IMR-90 (cell line): ENCODE measurements around the gene LAG3. TPM values are rescaled to one million over a fixed set of nuclear protein-coding genes. Genes with fewer than 3 reads are reported as not detected.

Source experiments
- ATAC-seq: fragments of 200-7000 bp; cut with Tn5 transposase; 2 replicates; pipeline ENCODE4 v1.9.1; 2020; ENCODE audit warnings: low read depth, mild to moderate bottlenecking, moderate library complexity
- BruUV-seq: library from RNA; stranded (reverse); fragments of 400-500 nt; replicated peaks from 2 replicates; lab custom pipeline; 2021; lab: Mats Ljungman, UMichigan
- CTCF ChIA-PET: fragments of 300-600 bp; formaldehyde crosslinking; extraction: SDS; loops from one replicate; lab custom pipeline; 2021; ENCODE audit warnings: antibody characterized with exemption; lab: Yijun Ruan, JAX
- POLR2A ChIA-PET: fragments of 300-600 bp; sonication (Branson Sonifier 250); formaldehyde crosslinking; loops from one replicate; lab custom pipeline; 2022; ENCODE audit warnings: antibody characterized with exemption; ENCODE audit not compliant: unreplicated experiment; lab: Charles Lee
- DNase-seq: peaks from one replicate; pipeline ENCODE4 v3.0.0; 2013
- H2AFZ ChIP-seq: replicated peaks from 2 replicates; pipeline ENCODE3; 2013; ENCODE audit warnings: low read length, mild to moderate bottlenecking; ENCODE audit not compliant: poor library complexity
- H2AK5ac ChIP-seq: 2 replicates; pipeline ENCODE4 v1.6.1; 2013; ENCODE audit warnings: low read depth, low read length, inconsistent platforms
- H2AK9ac ChIP-seq: replicated peaks from 2 replicates; pipeline ENCODE3; 2013; ENCODE audit warnings: mild to moderate bottlenecking, low read depth, low read length, moderate library complexity; ENCODE audit not compliant: poor library complexity
- H2BK120ac ChIP-seq: 2 replicates; pipeline ENCODE4 v1.6.1; 2013; ENCODE audit warnings: low read depth, low read length, inconsistent platforms
- H2BK15ac ChIP-seq: 3 replicates; pipeline ENCODE4 v1.6.1; 2013; ENCODE audit warnings: low read depth, low read length, inconsistent platforms
- H2BK20ac ChIP-seq: 2 replicates; pipeline ENCODE4 v1.6.1; 2013; ENCODE audit warnings: low read depth, mild to moderate bottlenecking, inconsistent platforms, low read length, moderate library complexity
- H2BK5ac ChIP-seq: 2 replicates; pipeline ENCODE4 v1.6.1; 2013; ENCODE audit warnings: mild to moderate bottlenecking, low read depth, low read length, inconsistent platforms; ENCODE audit not compliant: poor library complexity, severe bottlenecking
- H3K14ac ChIP-seq: replicated peaks from 2 replicates; pipeline ENCODE4 v1.6.1; 2013; ENCODE audit warnings: low read depth, low read length, inconsistent platforms
- H3K18ac ChIP-seq: 2 replicates; pipeline ENCODE4 v1.6.1; 2013; ENCODE audit warnings: low read depth, low read length, control low read depth
- H3K23ac ChIP-seq: 2 replicates; pipeline ENCODE4 v1.6.1; 2013; ENCODE audit warnings: low read depth, low read length, inconsistent platforms
- H3K27ac ChIP-seq: 2 replicates; pipeline ENCODE4 v1.5.1; 2013; ENCODE audit warnings: mild to moderate bottlenecking, control low read depth, low read length; ENCODE audit not compliant: insufficient read depth
- H3K27me3 ChIP-seq: 2 replicates; pipeline ENCODE4 v1.6.1; 2013; ENCODE audit warnings: low read length; ENCODE audit not compliant: control insufficient read depth, insufficient read depth
- H3K36me3 ChIP-seq: 2 replicates; pipeline ENCODE4 v1.6.1; 2013; ENCODE audit warnings: low read length, mixed read lengths; ENCODE audit not compliant: control insufficient read depth, insufficient read depth
- H3K4ac ChIP-seq: 2 replicates; pipeline ENCODE4 v1.6.1; 2013; ENCODE audit warnings: low read depth, low read length, inconsistent platforms
- H3K4me1 ChIP-seq: 2 replicates; pipeline ENCODE4 v1.6.1; 2013; ENCODE audit warnings: low read length, mixed read lengths; ENCODE audit not compliant: control insufficient read depth, insufficient read depth
- H3K4me2 ChIP-seq: 2 replicates; pipeline ENCODE4 v1.6.1; 2013; ENCODE audit warnings: low read depth, mild to moderate bottlenecking, control low read depth, low read length, moderate library complexity
- H3K4me3 ChIP-seq: 2 replicates; pipeline ENCODE4 v1.5.1; 2013; ENCODE audit warnings: low read depth, mild to moderate bottlenecking, control low read depth, low read length, moderate library complexity; ENCODE audit not compliant: insufficient read depth
- H3K56ac ChIP-seq: 2 replicates; pipeline ENCODE4 v1.6.1; 2013; ENCODE audit warnings: low read length, inconsistent platforms; ENCODE audit not compliant: insufficient read depth; ENCODE audit errors: extremely low read depth
- H3K79me1 ChIP-seq, 2 experiments: 2 replicates each; pipeline ENCODE4 v1.6.1; 2013; ENCODE audit warnings: low read length in 2 of 2, inconsistent platforms in 1 of 2, low read depth in 1 of 2
- H3K9ac ChIP-seq: 2 replicates; pipeline ENCODE4 v1.6.1; 2013; ENCODE audit warnings: low read depth, low read length, control low read depth
- H3K9me1 ChIP-seq: 2 replicates; pipeline ENCODE4 v1.6.1; 2013; ENCODE audit warnings: low read length, inconsistent platforms; ENCODE audit not compliant: insufficient read depth
- H3K9me3 ChIP-seq: 2 replicates; pipeline ENCODE4 v1.6.1; 2013; ENCODE audit warnings: low read length; ENCODE audit not compliant: control insufficient read depth, insufficient read depth
- H4K20me1 ChIP-seq: 2 replicates; pipeline ENCODE4 v1.6.1; 2013; ENCODE audit warnings: low read length, inconsistent platforms; ENCODE audit not compliant: insufficient read depth
- H4K5ac ChIP-seq: 2 replicates; pipeline ENCODE4 v1.6.1; 2013; ENCODE audit warnings: mild to moderate bottlenecking, low read depth, low read length, control low read depth
- H4K8ac ChIP-seq, 2 experiments: 2 replicates each; pipeline ENCODE4 v1.6.1; 2013; ENCODE audit warnings: low read depth in 2 of 2, low read length in 2 of 2, control low read depth in 1 of 2, inconsistent platforms in 1 of 2
- H4K91ac ChIP-seq: 2 replicates; pipeline ENCODE4 v1.6.1; 2013; ENCODE audit warnings: low read depth, low read length, inconsistent platforms; ENCODE audit not compliant: insufficient read depth
- BHLHE40 ChIP-seq: fragments of 150-350 bp; IDR thresholded peaks from 2 replicates; pipeline ENCODE4 v1.6.1; 2016; ENCODE audit warnings: mild to moderate bottlenecking, low read depth, low read length
- MAFK ChIP-seq: IDR thresholded peaks from 2 replicates; pipeline ENCODE4 v1.6.1; 2012; ENCODE audit warnings: low read depth, low read length, improper control_type of control experiment
- POLR2A ChIP-seq: IDR thresholded peaks from 2 replicates; pipeline ENCODE4 v1.6.1; 2012; ENCODE audit warnings: mild to moderate bottlenecking, low read depth, low read length
- WGBS, 2 experiments: methylation state at CpG; one replicate each; pipeline versions ENCODE4 v1.1.5 to v1.1.7; 2013; ENCODE audit warnings: missing lambda C conversion rate in 2 of 2; ENCODE audit not compliant: insufficient read length in 1 of 2; ENCODE audit errors: extremely low coverage in 2 of 2; 5-methylcytosine and 5-hydroxymethylcytosine counted together
- dilution Hi-C: fragments of 300-500 bp; cut with HindIII; formaldehyde crosslinking; loops from one replicate; pipeline ENCODE4 v1.14.3; 2018; ENCODE audit warnings: low sequenced_read_pairs; ENCODE audit not compliant: unreplicated experiment
- in situ Hi-C: fragments of 300-500 bp; cut with MboI; formaldehyde crosslinking; loops from 3 replicates; pipeline ENCODE4 v1.14.3; 2019; ENCODE audit warnings: low sequenced_read_pairs, inconsistent platforms, mixed read lengths
- intact Hi-C: fragments of 100-400 bp; cut with micrococcal nuclease; formaldehyde crosslinking; loops from 2 replicates; pipeline ENCODE4 v1.10.0; 2022
- polyA plus RNA-seq, 3 experiments: library from polyadenylated mRNA; depleted of rRNA; stranded (reverse); fragments of >200 nt; gene quantifications; 2 replicates each; pipeline ENCODE4 v1.2.3, GENCODE V29; 2012; ENCODE audit warnings: low replicate concordance in 1 of 3
- total RNA-seq: library from RNA; depleted of rRNA; stranded (reverse); fragments of >200 nt; gene quantifications from 2 replicates; pipeline ENCODE4 v1.2.3, GENCODE V29; 2012

Gene LAG3
- total and polyA plus RNA-seq, 2 of the 4 experiments (the other 2 are of a cell fraction): 0.41 TPM; not detected in 1

GRCh38 chr12:6822426-6823135 is 50.3 kb downstream of the LAG3 start:
- DNase-seq (no peak), ATAC-seq (no peak)
- H4K20me1 ChIP-seq: no peaks in the 10 kb centered on the region
- H2AK9ac ChIP-seq: peak overlapping the region; percentile 94
- WGBS, 2 experiments: no CpG with 5 or more reads among the region's 7 CpGs
- H2BK120ac ChIP-seq: no peak overlapping the region
- H3K4ac ChIP-seq: no peak overlapping the region
- no peak overlapping the region for H3K14ac ChIP-seq
- H2BK15ac ChIP-seq: no peak overlapping the region
- dilution Hi-C loops: no loop called here
- no peak overlapping the region for H4K5ac ChIP-seq
- H3K79me1 ChIP-seq: peaks cover 0 to 26% of the 10 kb centered on the region in 2 experiments; a peak in 2 of 4 replicates
- peaks cover 5% of the 10 kb centered on the region for H3K9me1 ChIP-seq
- no peak overlapping the region for H2BK5ac ChIP-seq
- H2AK5ac ChIP-seq: peak overlapping the region; percentile 28
- no peak overlapping the region for H3K4me3 ChIP-seq
- BruUV-seq: no TSS peak
- no peak overlapping the region for H3K27ac ChIP-seq
- peaks cover 18% of the 10 kb centered on the region for H3K4me1 ChIP-seq
- H3K23ac ChIP-seq: no peak overlapping the region
- ChIA-PET CTCF (no interaction called here), POLR2A (interaction anchor here (0.7 to 1.1 kb wide), 2 partner anchors 56 to 69 kb away, joined by 3 to 5 read pairs; partner anchors contain the start of gene MLF2)
- peaks cover 2% of the 10 kb centered on the region; the same call in 1 of the 2 replicates for H3K27me3 ChIP-seq
- in situ Hi-C loops: loop anchor here (10.0 kb wide), 1 partner anchor 208 kb away; no protein-coding TSS in a partner anchor
- intact Hi-C loops: no loop called here
- no peak overlapping the region for H3K56ac ChIP-seq
- H2AFZ ChIP-seq: no peak overlapping the region
- H3K9ac ChIP-seq: no peak overlapping the region
- H2BK20ac ChIP-seq: no peak overlapping the region
- no peak overlapping the region for H3K18ac ChIP-seq
- H4K91ac ChIP-seq: peak overlapping the region; percentile 1; the same call in 1 of the 2 replicates
- H4K8ac ChIP-seq: no peak overlapping the region
- peaks cover 3% of the 10 kb centered on the region for H3K36me3 ChIP-seq
- TF ChIP-seq MAFK: no peak
- no peak for TF ChIP-seq BHLHE40
- no peak for TF ChIP-seq POLR2A
- H3K4me2 ChIP-seq: peak overlapping the region; percentile 86; the same call in 1 of the 2 replicates
- H3K9me3 ChIP-seq: no peaks in the 10 kb centered on the region
